Liver (tissue), 9 donors: ENCODE data around the gene LMTK3. TPM values are rescaled to one million over a fixed set of nuclear protein-coding genes. Genes with fewer than 3 reads are reported as not detected.

Experiments
- DNase-seq: peaks from one replicate; pipeline ENCODE4 v3.0.0-alpha.2; 2017; ENCODE audit warnings: low spot score
- H3K27ac ChIP-seq, 2 donors: one replicate each; pipeline ENCODE4 v1.7.0; 2013; ENCODE audit warnings: inconsistent platforms in 2 of 2, low read length in 2 of 2, control low read depth in 1 of 2, low read depth in 1 of 2, mild to moderate bottlenecking in 1 of 2
- H3K27me3 ChIP-seq, 4 donors: one replicate each; pipeline versions ENCODE4 v1.6.1 to v1.7.0; 2013; ENCODE audit warnings: low read length in 3 of 4, inconsistent platforms in 1 of 4, mild to moderate bottlenecking in 1 of 4, moderate library complexity in 1 of 4; ENCODE audit not compliant: control insufficient read depth in 4 of 4, insufficient read depth in 4 of 4
- H3K36me3 ChIP-seq, 4 donors: one replicate each; pipeline versions ENCODE4 v1.6.1 to v1.7.0; 2013; ENCODE audit warnings: low read length in 3 of 4, mild to moderate bottlenecking in 3 of 4, low read depth in 1 of 4, moderate library complexity in 1 of 4; ENCODE audit not compliant: control insufficient read depth in 4 of 4, insufficient read depth in 3 of 4
- H3K4me1 ChIP-seq, 4 donors: one replicate each; pipeline versions ENCODE4 v1.6.1 to v1.7.0; 2013; ENCODE audit warnings: low read length in 3 of 4, mild to moderate bottlenecking in 3 of 4, moderate library complexity in 1 of 4; ENCODE audit not compliant: control insufficient read depth in 4 of 4, insufficient read depth in 4 of 4
- H3K4me3 ChIP-seq, 3 donors: one replicate each; pipeline versions ENCODE4 v1.6.1 to v1.7.0; 2013; ENCODE audit warnings: low read length in 3 of 3, control low read depth in 1 of 3, low read depth in 1 of 3, mild to moderate bottlenecking in 1 of 3
- H3K9ac ChIP-seq, 2 donors: one replicate each; pipeline ENCODE4 v1.7.0; 2013; ENCODE audit warnings: low read length in 2 of 2, mild to moderate bottlenecking in 2 of 2, moderate library complexity in 2 of 2, control low read depth in 1 of 2, low read depth in 1 of 2
- H3K9me3 ChIP-seq, 4 donors: one replicate each; pipeline versions ENCODE4 v1.6.1 to v1.7.0; 2013; ENCODE audit warnings: low read length in 3 of 4; ENCODE audit not compliant: control insufficient read depth in 4 of 4
- ATF3 ChIP-seq: IDR thresholded peaks from 2 replicates; pipeline ENCODE4 v1.6.1; 2016; ENCODE audit warnings: antibody characterized with exemption
- EGR1 ChIP-seq, 2 donors: IDR thresholded peaks; 2 replicates each; pipeline ENCODE4 v1.6.1; 2016 to 2018; ENCODE audit warnings: antibody characterized with exemption in 2 of 2, low read depth in 2 of 2
- FOXA1 ChIP-seq: IDR thresholded peaks from 2 replicates; pipeline ENCODE4 v1.6.1; 2016; ENCODE audit warnings: antibody characterized with exemption
- FOXA2 ChIP-seq: IDR thresholded peaks from 2 replicates; pipeline ENCODE4 v1.6.1; 2016; ENCODE audit warnings: antibody characterized with exemption
- GABPA ChIP-seq, 2 donors: IDR thresholded peaks in 1 of 2; conservative IDR thresholded peaks in 1 of 2; 2 replicates each; pipeline ENCODE4 v1.6.1; 2016; ENCODE audit warnings: antibody characterized with exemption in 2 of 2, mild to moderate bottlenecking in 1 of 2, moderate library complexity in 1 of 2
- HNF4A ChIP-seq, 2 donors: conservative IDR thresholded peaks; 2 replicates each; pipeline ENCODE4 v1.6.1; 2016; ENCODE audit warnings: antibody characterized with exemption in 2 of 2, mild to moderate bottlenecking in 2 of 2
- HNF4G ChIP-seq: IDR thresholded peaks from 2 replicates; pipeline ENCODE4 v1.6.1; 2016; ENCODE audit warnings: antibody characterized with exemption
- MAX ChIP-seq: IDR thresholded peaks from 2 replicates; pipeline ENCODE4 v1.6.1; 2016; ENCODE audit warnings: antibody characterized with exemption
- RAD21 ChIP-seq, 2 donors: IDR thresholded peaks; 2 replicates each; pipeline ENCODE4 v1.6.1; 2016; ENCODE audit warnings: antibody characterized with exemption in 2 of 2, mild to moderate bottlenecking in 2 of 2
- REST ChIP-seq: IDR thresholded peaks from 2 replicates; pipeline ENCODE4 v1.6.1; 2016; ENCODE audit warnings: antibody characterized with exemption, mild to moderate bottlenecking
- SP1 ChIP-seq: IDR thresholded peaks from 2 replicates; pipeline ENCODE4 v1.6.1; 2018; ENCODE audit warnings: antibody characterized with exemption, mild to moderate bottlenecking
- TAF1 ChIP-seq: conservative IDR thresholded peaks from 2 replicates; pipeline ENCODE4 v1.6.1; 2016; ENCODE audit warnings: antibody characterized with exemption, mild to moderate bottlenecking
- ZBTB33 ChIP-seq: IDR thresholded peaks from 2 replicates; pipeline ENCODE4 v1.6.1; 2016; ENCODE audit warnings: antibody characterized with exemption
- WGBS: extraction: QIAGEN DNeasy Blood & Tissue Kit; methylation state at CpG from one replicate; pipeline ENCODE4 v1.1.7; 2013; 5-methylcytosine and 5-hydroxymethylcytosine counted together
- polyA plus RNA-seq, 2 donors: library from polyadenylated mRNA; stranded (reverse) in 1 of 2; unstranded in 1 of 2; fragments of 200-250 nt in 1 of 2; fragments of >200 nt in 1 of 2; fragmentation: Nextera tagmentation in 1 of 2; extraction: Ambion mirVana in 1 of 2; gene quantifications; one replicate each; pipeline versions ENCODE4 v1.2.1 to v1.2.3, GENCODE V29; 2013 to 2015
- total RNA-seq, 2 donors: library from RNA; depleted of rRNA; stranded (reverse); fragments of >200 nt; gene quantifications; one replicate each; pipeline ENCODE4 v1.2.3, GENCODE V29; 2014
- donor health status: healthy.
- donor health status: healthy.
- donor health status: healthy.
- donor health status: healthy.
- donor health status: healthy.

LMTK3 gene
- total and polyA plus RNA-seq, 4 donors = 0.08 TPM; not detected in 2

- H3K36me3 ChIP-seq = peaks cover 0 to 13% (median 6%) of the 10 kb centered on the region in 4 donors
- H3K4me3 ChIP-seq = no peak overlapping the region
- no peaks in the 10 kb centered on the region for H3K27me3 ChIP-seq
- H3K9me3 ChIP-seq = no peaks in the 10 kb centered on the region
- WGBS = 19% methylated on average over 38 of the region's 38 CpGs
- H3K9ac ChIP-seq = no peak overlapping the region
- DNase-seq = no peak
- peaks cover 4 to 24% (median 14%) of the 10 kb centered on the region in 4 donors for H3K4me1 ChIP-seq
- H3K27ac ChIP-seq = no peak overlapping the region
- no peak for TF ChIP-seq SP1
- no peak for TF ChIP-seq ATF3
- no peak for TF ChIP-seq EGR1 (IDR thresholded peaks at IDR 0.05; ENCODE audit: low read depth in 2 of 2)
- TF ChIP-seq ZBTB33 = no peak
- TF ChIP-seq FOXA1 = no peak
- peak in 1 of 2 donors; percentile 28 for TF ChIP-seq HNF4A (conservative IDR thresholded peaks at IDR 0.05)
Measured at GRCh38 chr19:48444129-48444935, 67.3 kb downstream of the LMTK3 start.

- no peak for TF ChIP-seq HNF4A (conservative IDR thresholded peaks at IDR 0.05)
- no peak for TF ChIP-seq SP1
- peaks cover 4 to 24% (median 14%) of the 10 kb centered on the region in 4 donors for H3K4me1 ChIP-seq
- no peak for DNase-seq
- peaks cover 0 to 10% (median 6%) of the 10 kb centered on the region in 4 donors for H3K36me3 ChIP-seq
- H3K9ac ChIP-seq = no peak overlapping the region
- H3K27ac ChIP-seq = no peak overlapping the region
- WGBS = 22% methylated on average over 45 of the region's 45 CpGs
- no peaks in the 10 kb centered on the region for H3K27me3 ChIP-seq
- H3K9me3 ChIP-seq = no peaks in the 10 kb centered on the region
- H3K4me3 ChIP-seq = peak overlapping the region in 1 of 3 donors; percentile 39
Measured at GRCh38 chr19:48443731-48444128, 67.9 kb downstream of the LMTK3 start.

GRCh38 chr19:48443256-48443655, 68.4 kb downstream of the LMTK3 start:
- 11% methylated on average over 60 of the region's 60 CpGs for WGBS

More at GRCh38 chr19:48443256-48443655, 68.4 kb downstream of the LMTK3 start:
- no peak for DNase-seq
- Histone ChIP-seq H3K36me3 (peaks cover 0 to 9% (median 4%) of the 10 kb centered on the region in 4 donors), H3K27me3 (no peaks in the 10 kb centered on the region), H3K9me3 (no peaks in the 10 kb centered on the region), H3K27ac (no peak overlapping the region), H3K4me1 (peaks cover 4 to 24% (median 14%) of the 10 kb centered on the region in 4 donors), H3K9ac (no peak overlapping the region), H3K4me3 (peak overlapping the region in 1 of 3 donors; percentile 39)
- TF ChIP-seq EGR1 (IDR thresholded peaks at IDR 0.05; ENCODE audit: low read depth in 2 of 2) (no peak), FOXA2 (no peak), REST (no peak), SP1 (no peak), HNF4G (no peak), HNF4A (conservative IDR thresholded peaks at IDR 0.05) (no peak), ZBTB33 (no peak), RAD21 (IDR thresholded peaks at IDR 0.05) (no peak), GABPA (IDR thresholded peaks at IDR 0.05 in 1 of 2, conservative IDR thresholded peaks at IDR 0.05 in 1 of 2) (no peak), ATF3 (no peak), MAX (no peak), TAF1 (no peak), FOXA1 (no peak)
